ENCODE data around the gene MYO10.
A peak's percentile ranks its signal among the peaks of the same experiment; 100 is the strongest.

Gene MYO10

DNA sequence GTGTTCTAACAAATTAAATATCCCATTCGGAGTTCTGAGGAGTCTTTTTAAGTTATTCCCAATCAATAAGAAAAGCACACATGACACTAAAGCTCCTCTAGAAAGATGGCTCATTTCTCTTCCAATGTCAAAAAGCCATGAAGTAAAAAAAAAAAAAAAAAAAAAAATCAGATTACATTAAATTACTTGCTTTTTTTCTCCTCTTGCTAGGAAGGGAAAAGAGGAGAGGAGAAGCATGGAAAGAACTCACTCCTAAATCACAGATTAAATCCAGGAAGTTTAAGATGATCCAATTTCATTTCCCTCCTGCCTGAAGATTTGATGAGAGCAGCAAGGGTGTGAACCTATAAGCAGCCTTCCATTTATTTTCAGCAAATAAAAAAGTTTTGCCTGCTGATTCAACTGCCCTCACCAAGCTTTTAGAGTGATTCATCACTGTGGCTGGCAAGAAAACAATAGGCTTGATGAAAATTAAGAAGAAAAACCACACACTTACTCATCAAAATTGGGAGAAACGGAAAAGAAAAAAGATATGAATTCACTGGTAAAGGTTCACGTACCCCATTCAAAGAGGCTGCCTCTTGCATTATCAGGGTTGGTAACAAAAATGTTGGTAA is 19.7 kb downstream of the MYO10 start:
- DNase-seq (ENCODE audit: low read depth), result peak; percentile 90

DNA sequence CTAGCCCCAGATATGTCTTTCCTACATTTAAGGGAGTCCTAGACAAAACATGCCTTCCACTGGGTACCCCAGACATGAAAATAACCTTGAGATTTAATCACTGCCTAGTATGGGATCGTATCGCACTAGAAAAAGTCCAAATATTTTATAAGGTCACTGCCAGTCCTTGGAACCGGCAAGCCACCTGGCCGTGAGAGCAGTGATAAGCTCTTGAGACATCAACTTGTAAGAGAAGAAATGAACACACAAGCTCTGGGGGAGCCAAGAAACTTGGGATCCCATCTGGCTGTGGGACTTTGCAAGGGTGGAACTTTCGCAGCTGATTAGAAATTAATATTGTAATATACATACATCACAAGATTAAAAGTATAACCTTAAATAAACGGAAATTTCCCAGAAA is 21.5 kb downstream of the MYO10 start:
- DNase-seq (ENCODE audit: low read depth), result no peak

DNA sequence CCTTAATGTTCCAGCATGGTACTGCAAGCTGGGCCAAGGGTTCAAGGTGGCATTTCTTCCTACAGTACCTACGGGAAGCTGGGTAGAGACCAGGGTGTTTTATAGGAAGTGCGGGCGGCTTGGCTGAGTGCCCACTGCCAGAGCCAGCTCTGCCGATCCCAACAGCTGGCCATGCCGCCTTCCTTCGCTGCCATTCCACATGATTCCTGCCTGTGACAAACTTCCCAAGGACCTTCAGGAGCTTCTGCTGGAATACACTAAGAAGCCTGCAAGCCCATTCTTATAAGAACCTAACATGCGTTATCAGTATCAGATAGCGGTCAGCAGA is 22.0 kb downstream of the MYO10 start:
- DNase-seq (ENCODE audit: low read depth), result no peak

DNA sequence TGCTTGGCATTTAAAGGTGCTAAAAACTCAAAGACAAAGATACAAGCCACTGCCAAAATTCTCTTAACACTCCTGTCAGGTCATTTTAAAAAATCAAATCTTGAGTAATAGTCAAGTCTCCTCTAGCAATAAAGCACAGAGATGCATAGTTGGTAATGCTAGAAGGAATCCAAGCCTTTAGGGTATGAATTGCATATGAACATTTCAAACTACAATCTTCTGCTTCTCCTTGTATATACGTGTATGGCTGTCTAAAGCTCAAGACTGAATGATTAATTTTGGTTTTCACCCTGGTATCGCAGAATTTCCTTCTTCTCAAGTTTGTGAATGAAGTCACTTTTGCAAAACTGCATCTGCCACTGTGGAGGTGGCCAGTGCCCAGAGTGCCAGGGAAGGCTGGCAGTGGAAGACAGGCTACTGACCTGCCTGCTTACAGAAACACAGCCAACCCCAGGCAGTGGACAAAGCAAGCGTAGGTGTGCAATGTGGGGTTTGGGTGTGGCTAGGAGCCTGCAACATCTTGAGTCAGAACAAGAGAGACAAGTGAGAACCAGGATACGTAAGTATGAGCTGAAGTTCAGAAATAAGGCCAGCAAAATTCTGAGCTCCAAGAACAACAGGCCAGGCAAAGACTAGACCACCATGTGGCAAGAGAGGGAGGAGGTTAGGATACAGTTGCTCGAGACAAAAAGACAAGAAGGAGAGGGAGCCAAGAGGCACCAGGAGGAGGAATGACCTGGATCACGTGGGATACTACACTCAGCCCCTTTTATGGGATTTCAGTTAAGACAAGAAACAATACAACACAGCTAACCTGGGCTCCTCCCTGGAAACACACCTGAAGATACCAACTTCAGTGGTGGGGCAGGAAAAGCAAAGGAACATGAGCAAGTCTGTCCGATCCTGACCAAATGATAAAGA is 22.6 kb downstream of the MYO10 start:
- DNase-seq (ENCODE audit: low read depth), result no peak

DNA sequence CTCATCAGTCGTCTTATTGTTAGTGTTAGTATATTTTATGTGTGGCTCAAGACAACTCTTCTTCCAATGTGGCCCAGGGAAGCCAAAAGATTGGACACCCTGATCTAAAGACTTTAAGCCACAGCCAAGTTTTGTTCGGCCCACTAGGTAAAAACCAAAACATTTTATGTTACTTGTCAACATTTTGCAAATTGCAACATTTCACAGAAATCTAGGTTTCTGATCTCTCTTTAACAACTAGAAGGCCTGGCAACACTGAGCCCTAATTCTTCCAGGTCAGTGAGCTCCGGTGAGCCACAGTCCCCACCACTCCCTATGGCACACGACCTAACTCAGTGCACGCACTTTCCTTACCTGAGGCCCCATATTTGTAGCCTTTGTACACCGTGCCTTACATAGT is 24.0 kb downstream of the MYO10 start:
- DNase-seq (ENCODE audit: low read depth), result no peak

DNA sequence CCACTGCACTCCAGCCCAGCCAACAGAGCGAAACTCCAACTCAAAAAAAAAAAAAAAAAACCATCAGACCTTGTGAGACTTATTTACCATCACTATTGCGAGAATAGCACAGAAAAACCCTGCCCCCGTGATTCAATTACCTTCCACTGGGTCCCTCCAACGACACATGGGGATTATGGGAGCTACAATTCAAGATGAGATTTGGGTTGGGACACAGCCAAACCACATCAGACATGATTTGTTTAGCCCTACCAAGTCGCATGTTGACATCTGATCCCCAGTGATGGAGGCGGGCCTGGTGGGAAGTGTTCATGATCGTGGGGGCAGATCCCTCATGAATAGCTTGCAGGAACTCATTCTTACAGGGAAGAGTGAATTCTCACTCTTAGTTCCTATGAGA is 26.6 kb downstream of the MYO10 start:
- DNase-seq (ENCODE audit: low read depth), result no peak

DNA sequence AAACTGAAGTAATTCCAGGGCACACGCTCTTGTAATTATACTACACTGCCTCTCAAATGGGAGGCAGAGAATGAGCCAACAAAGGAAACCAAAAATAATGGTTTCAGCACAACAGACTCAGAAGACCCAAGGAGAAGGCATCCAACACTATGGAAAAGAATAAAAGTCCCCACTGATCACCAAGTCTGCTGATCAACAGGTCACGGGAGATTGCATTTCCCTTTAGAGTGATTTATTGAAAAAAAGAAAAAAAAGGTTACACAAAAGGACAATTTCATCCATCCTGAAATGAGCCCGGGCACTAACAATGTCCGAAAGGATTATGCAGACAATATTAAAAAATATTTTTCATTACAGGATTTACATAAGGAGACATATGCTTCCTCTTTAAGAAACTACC is 28.8 kb downstream of the MYO10 start:
- no peak for DNase-seq (ENCODE audit: low read depth)

DNA sequence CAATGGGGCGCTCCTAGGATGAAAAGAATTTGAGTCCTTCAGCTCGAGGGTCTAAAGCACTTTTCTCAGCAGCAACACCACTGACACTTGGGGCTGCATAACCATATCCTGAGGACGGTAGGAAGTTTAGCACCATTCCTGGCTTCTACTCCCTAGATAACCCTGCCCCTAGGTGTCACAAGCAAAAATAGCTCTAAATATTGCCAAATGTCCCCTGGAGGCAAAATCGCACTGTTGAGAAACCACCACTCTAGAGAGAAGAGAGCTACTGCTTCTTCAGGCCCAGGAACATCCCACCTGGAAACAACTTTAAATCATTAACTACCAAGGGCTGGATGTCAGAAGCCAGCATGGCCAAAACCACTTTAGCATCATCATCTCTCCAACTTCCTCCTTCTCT is 29.8 kb downstream of the MYO10 start:
- DNase-seq (ENCODE audit: low read depth), result no peak

DNA sequence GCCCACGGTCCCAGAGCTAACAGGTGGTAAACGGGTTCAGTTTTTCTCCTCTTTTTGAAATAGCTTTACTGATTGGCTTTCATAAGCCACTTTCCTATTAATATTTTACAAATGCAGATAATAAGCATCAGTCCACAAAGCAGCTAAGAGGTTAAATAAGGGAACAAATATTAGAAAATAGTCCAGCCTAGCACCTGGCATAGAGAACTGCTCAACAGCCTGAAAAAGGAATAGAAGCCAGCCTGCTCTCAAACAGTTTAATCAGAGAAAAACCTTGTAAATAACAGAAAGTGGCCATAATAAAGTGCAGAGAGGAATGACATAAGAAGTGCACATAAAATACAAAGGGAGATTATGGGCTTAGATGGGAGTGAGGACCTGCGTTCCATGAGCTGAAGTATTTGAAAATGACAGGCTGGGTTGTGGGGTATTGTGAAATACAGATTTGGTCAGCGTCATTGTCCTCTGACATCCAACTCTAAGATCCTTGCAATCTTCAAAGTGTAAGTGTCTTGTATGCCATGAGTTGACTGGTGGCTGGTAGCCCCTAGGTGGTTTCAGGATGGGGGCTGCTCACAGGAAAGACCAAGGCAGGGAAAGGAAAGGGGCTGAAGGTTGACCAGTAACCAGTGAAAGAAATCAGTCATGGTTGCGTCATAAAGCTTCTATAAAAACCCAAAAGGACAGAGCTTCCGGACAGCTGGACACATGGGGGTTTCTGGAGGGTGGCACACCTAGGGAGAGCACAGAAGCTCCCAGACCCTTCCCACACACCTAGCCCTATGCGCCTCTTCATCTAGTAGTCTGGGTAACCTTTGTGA is 32.4 kb downstream of the MYO10 start:
- no peak for DNase-seq (ENCODE audit: low read depth)

DNA sequence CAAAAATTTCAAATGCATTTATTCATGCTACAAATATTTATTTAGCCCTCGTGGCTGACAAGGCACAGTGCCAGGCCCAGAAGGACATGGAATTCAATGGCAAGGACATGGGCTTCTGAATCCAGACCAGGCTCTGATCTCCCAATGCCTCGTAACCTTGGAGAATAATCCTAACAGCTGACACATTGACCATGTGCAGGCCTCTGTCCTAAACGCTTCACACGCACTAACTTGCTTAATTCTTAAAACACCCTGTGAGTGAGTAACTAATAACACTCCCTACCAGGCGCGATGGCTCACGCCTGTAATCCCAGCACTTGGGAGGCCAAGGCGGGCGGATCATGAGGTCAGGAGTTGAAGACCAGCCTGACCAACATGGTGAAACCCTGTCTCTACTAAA is 33.2 kb downstream of the MYO10 start:
- DNase-seq (ENCODE audit: low read depth), result peak; percentile 99

DNA sequence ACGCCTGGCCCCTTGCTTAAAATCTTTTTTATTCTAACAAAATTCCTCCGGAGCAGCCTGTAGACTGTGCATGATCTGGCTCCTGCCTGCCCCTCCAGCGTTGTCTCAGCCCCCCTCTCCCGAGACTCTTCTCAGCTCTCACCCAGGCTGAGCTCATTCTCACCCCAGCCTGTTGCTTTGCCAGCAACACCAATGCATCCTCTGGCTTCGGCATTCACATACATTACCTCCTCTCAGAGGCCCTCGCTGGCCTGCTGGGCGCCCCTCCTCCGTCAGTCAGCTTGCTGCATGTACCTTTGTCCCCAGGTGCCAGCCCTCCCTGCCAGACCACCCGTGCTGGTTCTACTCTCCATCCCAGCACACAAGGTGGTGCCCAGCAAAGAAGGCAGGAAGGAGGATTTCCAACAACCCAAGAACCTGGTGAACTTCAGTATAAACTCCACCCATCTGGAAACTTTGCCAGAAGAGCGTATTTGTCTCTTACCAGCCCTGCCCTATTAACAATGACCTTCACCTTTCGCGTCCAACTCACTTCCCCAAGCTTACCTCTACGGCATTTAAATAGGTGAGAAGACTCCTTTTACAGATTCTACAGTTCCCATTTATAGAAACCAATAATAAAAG is 35.0 kb downstream of the MYO10 start:
- no peak for DNase-seq (ENCODE audit: low read depth)

DNA sequence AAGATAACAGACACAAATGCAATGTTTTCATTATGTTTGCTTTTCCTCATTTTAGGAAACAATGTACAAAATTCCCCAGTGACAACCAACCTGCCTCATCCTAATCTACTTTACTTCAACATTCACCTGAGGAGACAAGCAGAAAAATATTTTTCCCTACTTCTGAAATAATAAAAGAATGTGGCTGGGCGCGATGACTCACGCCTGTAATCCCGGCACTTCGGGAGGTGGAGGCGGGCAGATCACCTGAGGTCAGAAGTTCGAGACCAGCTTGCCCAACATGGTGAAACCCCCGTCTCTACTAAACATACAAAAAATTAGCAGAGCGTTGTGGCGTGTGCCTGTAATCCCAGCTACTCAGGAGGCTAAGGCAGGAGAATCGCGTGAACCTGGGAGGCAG is 36.9 kb downstream of the MYO10 start:
- DNase-seq (ENCODE audit: low read depth), result no peak

DNA sequence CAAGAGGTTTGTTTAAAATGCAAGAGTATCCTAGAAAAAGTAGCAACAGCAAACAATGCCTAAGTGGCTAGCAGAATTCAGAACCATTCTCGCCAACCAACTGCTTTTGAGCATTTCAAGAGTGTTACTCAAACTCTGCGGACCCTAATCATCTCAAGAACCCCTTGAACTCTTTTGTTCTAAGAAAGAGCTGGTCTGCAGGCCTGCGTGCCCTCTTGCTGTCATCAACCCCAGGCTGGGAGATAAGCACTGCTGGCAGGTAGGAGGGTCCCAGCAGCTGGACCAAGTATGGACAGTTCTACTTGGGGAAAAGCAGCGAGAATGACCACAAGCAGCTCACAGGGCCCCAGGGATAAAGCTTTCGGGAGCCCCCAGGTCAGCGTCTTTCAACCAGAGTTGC is 38.3 kb downstream of the MYO10 start:
- no peak for DNase-seq (ENCODE audit: low read depth)

DNA sequence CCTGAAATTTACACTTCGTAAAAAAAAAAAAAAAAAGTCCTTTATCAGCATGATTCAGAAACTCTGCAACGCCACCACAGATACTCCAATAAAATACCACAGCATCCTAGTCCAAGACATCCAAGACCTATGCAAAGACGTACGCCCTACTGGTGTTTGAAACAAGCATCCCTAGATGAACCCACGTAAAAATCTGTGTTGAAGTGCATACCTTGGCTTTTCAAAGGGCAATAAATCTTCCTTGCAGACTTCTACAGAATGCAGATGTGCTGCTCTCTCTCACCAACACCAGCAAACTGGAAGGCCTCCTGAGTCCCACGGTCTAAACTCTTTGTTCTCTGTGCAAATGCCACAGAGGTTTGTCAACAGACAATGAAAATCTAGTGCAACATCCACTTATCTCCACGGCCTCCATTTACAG is 38.8 kb downstream of the MYO10 start:
- DNase-seq (ENCODE audit: low read depth), result no peak

DNA sequence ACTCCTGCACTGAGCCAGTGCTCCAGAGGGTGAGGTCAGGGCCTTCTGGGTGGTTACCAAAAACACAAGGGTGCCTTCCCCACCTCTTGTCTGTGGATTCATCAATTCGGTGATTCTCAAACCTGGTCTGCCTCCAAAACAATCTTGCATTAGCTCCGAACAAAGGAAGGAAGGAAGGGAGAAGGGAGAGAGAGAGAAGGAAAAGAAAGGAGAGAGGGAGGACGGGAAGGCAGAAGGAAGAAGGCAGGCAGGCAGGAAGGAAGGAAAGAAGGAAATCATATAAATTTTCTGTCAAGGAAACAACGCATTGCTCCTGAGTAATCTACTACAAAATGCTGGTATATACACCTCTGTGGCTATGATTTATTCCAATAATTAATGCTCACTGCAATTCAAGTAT is 39.3 kb downstream of the MYO10 start:
- DNase-seq (ENCODE audit: low read depth), result no peak

DNA sequence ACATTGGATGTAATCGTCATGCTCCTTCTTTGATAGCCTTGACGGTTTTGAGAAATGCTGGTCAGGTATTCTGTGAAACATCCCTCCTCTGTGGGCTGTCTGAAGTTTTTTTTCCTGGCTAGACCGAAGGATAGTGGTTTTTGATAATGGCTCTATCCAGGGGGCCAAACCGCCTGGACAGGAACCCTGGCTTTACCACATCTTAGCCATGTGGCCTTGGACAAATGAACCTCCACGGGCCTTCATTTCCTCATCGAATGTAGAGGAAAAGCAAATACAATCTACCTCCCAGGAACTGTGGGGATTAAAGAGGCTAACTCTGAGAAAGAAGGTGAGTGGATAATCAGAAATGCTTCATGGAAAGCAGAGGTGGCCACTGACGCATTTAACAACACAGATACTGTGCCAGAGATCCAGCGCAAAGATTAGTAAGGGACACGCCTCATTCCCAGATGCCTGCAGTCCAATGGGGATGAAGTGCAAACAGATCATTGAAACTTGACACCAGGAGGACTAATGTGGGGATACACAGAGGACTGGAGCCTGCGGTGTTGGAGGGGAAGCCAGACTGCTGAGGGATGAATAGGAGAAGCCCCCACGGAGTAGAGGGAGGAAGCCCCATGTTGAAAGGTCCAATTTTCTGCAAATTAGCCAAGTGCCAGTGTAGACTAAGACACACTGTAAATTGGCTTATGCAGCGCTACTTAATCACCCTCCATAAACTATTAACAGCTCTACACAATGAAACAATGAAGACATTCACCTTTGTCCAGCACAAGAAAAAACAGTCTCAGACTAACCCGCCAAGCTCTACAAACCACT is 41.6 kb downstream of the MYO10 start:
- peak; percentile 85 for DNase-seq (ENCODE audit: low read depth)

DNA sequence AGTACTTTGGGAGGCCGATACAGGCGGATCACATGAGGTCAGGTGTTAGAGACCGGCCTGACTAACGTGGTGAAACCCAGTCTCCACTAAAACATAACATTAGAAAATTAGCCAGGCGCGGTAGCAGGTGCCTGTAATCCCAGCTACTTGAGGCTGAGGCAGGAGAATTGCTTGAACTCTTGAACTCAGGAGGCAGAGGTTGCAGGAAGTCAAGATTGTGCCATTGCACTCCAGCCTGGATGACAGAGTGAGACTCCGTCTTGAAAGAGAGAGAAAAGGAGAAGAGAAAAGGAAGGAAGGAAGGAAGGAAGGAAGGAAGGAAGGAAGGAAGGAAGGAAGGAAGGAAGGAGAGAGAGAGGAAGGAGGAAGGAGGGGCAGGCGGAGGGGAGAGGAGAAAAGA is 45.1 kb downstream of the MYO10 start:
- DNase-seq (ENCODE audit: low read depth), result no peak

DNA sequence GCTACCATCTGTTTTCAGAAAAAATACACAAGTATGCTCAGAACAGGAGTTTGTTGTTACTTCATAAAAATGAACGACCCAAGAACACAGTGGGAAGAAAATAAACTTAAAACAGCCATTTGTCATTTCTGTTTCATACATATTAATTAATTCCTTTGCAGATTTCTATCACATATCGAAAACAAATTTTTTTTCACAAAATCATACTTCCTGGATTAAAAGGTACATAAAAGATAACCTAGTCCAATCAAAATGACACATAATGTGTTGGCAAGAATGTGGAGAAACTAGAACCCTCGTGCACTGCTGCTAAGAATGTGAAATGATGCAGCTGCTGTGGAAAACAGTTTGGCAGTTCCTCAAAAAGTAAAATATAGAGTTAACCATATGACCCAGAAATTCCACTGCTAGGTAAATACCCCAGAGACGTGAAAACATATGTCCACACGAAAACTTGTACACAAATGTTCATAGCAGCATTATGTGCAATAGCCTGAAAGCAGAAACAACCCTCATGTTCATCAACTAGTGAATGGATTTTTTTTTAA is 46.0 kb downstream of the MYO10 start:
- DNase-seq (ENCODE audit: low read depth), result no peak

DNA sequence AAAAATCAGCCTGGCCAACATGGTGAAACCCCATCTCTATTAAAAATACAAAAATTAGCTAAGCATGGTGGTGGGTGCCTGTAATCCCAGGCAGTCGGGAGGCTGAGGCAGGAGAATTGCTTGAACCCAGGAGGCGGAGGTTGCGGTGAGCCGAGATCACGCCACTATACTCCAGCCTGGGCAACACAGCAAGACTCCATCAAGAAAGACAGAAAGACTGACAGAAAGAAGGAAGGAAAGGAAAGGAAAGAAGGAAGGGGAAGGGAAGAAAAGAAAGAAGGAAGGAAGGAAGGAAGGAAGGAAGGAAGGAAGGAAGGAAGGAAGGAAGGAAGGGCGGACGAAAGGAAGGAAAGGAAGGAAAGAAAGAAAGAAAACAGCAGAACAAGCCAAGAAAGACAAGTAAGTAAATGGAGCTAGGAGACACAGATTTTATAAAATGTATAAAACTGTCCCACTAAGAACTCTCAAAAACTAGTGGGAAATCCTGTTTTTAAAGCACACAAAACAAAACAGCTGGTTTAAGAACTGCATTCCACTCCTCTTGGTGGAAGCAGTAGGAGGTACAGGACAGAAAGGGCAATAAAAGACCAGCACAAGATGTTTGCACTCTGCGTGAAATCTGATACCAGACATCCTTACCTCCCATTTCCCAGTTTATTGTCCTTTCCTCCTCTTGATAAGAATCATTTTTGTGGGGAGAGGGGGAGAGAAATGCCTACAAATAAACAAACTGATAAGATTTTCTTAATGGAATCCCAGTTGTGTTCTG is 46.7 kb downstream of the MYO10 start:
- no peak for DNase-seq (ENCODE audit: low read depth)

DNA sequence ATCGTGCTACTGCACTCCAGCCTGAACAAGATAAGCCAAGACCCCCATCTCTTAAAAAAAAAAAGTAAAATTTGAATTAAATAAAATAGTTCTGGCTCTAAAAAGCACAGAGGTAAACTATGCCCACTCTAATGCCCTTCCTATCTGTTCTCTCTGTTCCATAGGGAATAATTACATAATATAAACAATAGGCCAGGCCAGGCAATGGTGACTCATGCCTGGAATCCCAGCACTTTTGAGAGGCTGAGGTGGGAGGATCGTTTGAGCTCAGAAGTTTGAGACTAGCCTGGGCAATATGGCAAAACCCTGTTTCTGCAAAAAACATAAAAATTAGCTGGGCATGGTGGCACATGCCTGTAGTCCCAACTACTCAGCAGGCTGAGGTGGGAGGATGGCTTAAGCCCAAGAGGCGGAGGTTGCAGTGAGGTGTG is 47.4 kb downstream of the MYO10 start:
- DNase-seq (ENCODE audit: low read depth), result no peak
